Upper lobe of left lung (tissue), 4 donors: ENCODE results near the gene STX8.

ENCODE experiments used
- CTCF ChIP-seq, 6 experiments: fragments of 450-650 bp in 4 of 6; fragments of 200-600 bp in 2 of 6; sonication (generic) in 2 of 6; IDR thresholded peaks; one replicate each; pipeline ENCODE4 v1.5.1; 2016 to 2019; ENCODE audit warnings: antibody characterized with exemption in 6 of 6
- POLR2A ChIP-seq, 4 donors: fragments of 450-650 bp; IDR thresholded peaks; one replicate each; pipeline ENCODE4 v1.5.1; 2016 to 2017; ENCODE audit warnings: antibody characterized with exemption in 4 of 4, mild to moderate bottlenecking in 2 of 4
- POLR2AphosphoS5 ChIP-seq, 2 donors: sonication (generic); formaldehyde crosslinking; IDR thresholded peaks; one replicate each; pipeline ENCODE4 v1.5.1; 2017; ENCODE audit warnings: antibody characterized with exemption in 2 of 2

GRCh38 chr17:9564104-9564503, 11.5 kb downstream of the STX8 start:
- no peak for TF ChIP-seq CTCF (IDR thresholded peaks at IDR 0.05)
- TF ChIP-seq POLR2A (IDR thresholded peaks at IDR 0.05) = no peak
- no peak for TF ChIP-seq POLR2AphosphoS5 (IDR thresholded peaks at IDR 0.05)
